ENCODE results near the gene MAN2A1.

The MAN2A1 gene

GRCh38 chr5:109708813-109709212 lies 19.1 kb downstream of the MAN2A1 start:
- no peak for DNase-seq

GRCh38 chr5:109709225-109709624 lies 19.5 kb downstream of the MAN2A1 start:
- no peak for DNase-seq

- no peak for DNase-seq
These were observed 21.9 kb downstream of the MAN2A1 start for GRCh38 chr5:109711673-109712072.

- no peak for DNase-seq
These were observed 23.7 kb downstream of the MAN2A1 start for GRCh38 chr5:109713453-109713852.

GRCh38 chr5:109714592-109714991 lies 24.9 kb downstream of the MAN2A1 start:
- DNase-seq, result no peak

- no peak for DNase-seq
These were observed 28.5 kb downstream of the MAN2A1 start for GRCh38 chr5:109718216-109718615.

GRCh38 chr5:109718632-109719031 lies 28.9 kb downstream of the MAN2A1 start:
- no peak for DNase-seq

- no peak for DNase-seq
These were observed 30.3 kb downstream of the MAN2A1 start for GRCh38 chr5:109719978-109720377.

- DNase-seq, result no peak
These were observed 32.0 kb downstream of the MAN2A1 start for GRCh38 chr5:109721741-109722140.

- DNase-seq, result no peak
These were observed 33.9 kb downstream of the MAN2A1 start for GRCh38 chr5:109723606-109724005.

- no peak for DNase-seq
These were observed 35.4 kb downstream of the MAN2A1 start for GRCh38 chr5:109725135-109725534.

- DNase-seq, result no peak
These were observed 50.3 kb downstream of the MAN2A1 start for GRCh38 chr5:109739741-109740728.

GRCh38 chr5:109740966-109741365 lies 51.2 kb downstream of the MAN2A1 start:
- no peak for DNase-seq

GRCh38 chr5:109741390-109741789 lies 51.7 kb downstream of the MAN2A1 start:
- DNase-seq, result no peak

- DNase-seq, result no peak
These were observed 53.4 kb downstream of the MAN2A1 start for GRCh38 chr5:109743041-109743531.

- DNase-seq, result no peak
These were observed 54.1 kb downstream of the MAN2A1 start for GRCh38 chr5:109743770-109744212.

GRCh38 chr5:109744261-109744660 lies 54.5 kb downstream of the MAN2A1 start:
- DNase-seq, result no peak

GRCh38 chr5:109748546-109748945 lies 58.8 kb downstream of the MAN2A1 start:
- DNase-seq, result no peak

GRCh38 chr5:109750463-109750862 lies 60.7 kb downstream of the MAN2A1 start:
- DNase-seq, result no peak

GRCh38 chr5:109753279-109753678 lies 63.6 kb downstream of the MAN2A1 start:
- DNase-seq, result no peak

GRCh38 chr5:109754319-109754718 lies 64.6 kb downstream of the MAN2A1 start:
- DNase-seq, result no peak

- no peak for DNase-seq
These were observed 66.0 kb downstream of the MAN2A1 start for GRCh38 chr5:109755761-109756160.

GRCh38 chr5:109756543-109757185 lies 66.9 kb downstream of the MAN2A1 start:
- no peak for DNase-seq

GRCh38 chr5:109757490-109757889 lies 67.8 kb downstream of the MAN2A1 start:
- no peak for DNase-seq
